IgD-negative memory B cell (primary cell): ENCODE measurements around the gene TMX2. TPM values are rescaled to one million over a fixed set of nuclear protein-coding genes. Genes with fewer than 3 reads are reported as not detected.
"Not testable (repeated sequence)": the region's sequence is repeated elsewhere in the genome, so short reads cannot be mapped to it uniquely, and the experiment has no call there.

Experiments
- H3K27ac Mint-ChIP-seq, 3 donors: one replicate each; pipeline ENCODE4 v1.8.0; 2020 to 2022; ENCODE audit warnings: mild to moderate bottlenecking in 3 of 3, mixed read lengths in 3 of 3, moderate library complexity in 1 of 3
- H3K27me3 Mint-ChIP-seq: one replicate; pipeline ENCODE4 v1.8.0; 2021; ENCODE audit warnings: mixed read lengths
- H3K36me3 Mint-ChIP-seq: one replicate; pipeline ENCODE4 v1.8.0; 2020; ENCODE audit warnings: mild to moderate bottlenecking, mixed read lengths
- H3K4me1 Mint-ChIP-seq, 3 donors: one replicate each; pipeline ENCODE4 v1.8.0; 2020 to 2022; ENCODE audit warnings: mixed read lengths in 3 of 3, mild to moderate bottlenecking in 1 of 3
- H3K4me3 Mint-ChIP-seq, 4 donors: one replicate each; pipeline ENCODE4 v1.8.0; 2020 to 2022; ENCODE audit warnings: mild to moderate bottlenecking in 4 of 4, mixed read lengths in 4 of 4, moderate library complexity in 3 of 4
- H3K9me3 Mint-ChIP-seq, 3 donors: one replicate each; pipeline ENCODE4 v1.8.0; 2020 to 2021; ENCODE audit warnings: mixed read lengths in 3 of 3, mild to moderate bottlenecking in 1 of 3
- polyA plus RNA-seq: library from polyadenylated mRNA; unstranded; fragments of 300-500 nt; fragmentation: Illumina TruSeq; gene quantifications from one replicate; pipeline ENCODE4 v1.2.3, GENCODE V29; 2021

Gene TMX2
- polyA plus RNA-seq, 1 donor from 2014 or later: 76.1 TPM

DNA sequence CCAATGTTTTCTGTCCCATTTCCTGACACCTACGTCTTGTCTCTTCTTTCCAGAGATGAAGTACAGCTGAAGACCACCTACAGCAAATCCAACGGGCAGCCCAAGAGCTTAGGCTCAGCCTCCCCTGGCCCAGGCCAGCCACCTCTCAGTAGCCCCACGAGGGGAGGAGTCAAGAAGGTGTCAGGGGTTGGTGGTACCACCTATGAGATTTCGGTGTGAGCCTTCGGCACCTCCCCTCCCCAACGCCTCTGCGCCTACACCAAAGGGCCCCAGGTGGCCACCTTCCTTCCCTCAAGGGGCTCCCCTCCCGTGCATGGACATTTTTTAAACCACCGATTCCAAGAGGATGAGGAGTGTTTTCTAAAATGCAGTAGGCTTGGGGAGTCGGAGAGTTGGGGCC is 12.6 kb upstream of the TMX2 start:
- Mint-ChIP-seq H3K9me3 (no peaks in the 10 kb centered on the region), H3K4me1 (peaks cover 0 to 2% (median 0%) of the 10 kb centered on the region in 3 donors), H3K27ac (peak overlapping the region in 1 of 3 donors; percentile 8), H3K27me3 (no peaks in the 10 kb centered on the region), H3K36me3 (peaks cover 4% of the 10 kb centered on the region), H3K4me3 (no peak overlapping the region)

GRCh38 chr11:57700425-57700824 is 12.0 kb upstream of the TMX2 start:
- Mint-ChIP-seq H3K4me1 (peaks cover 0 to 2% (median 0%) of the 10 kb centered on the region in 3 donors), H3K36me3 (peaks cover 4% of the 10 kb centered on the region), H3K9me3 (no peaks in the 10 kb centered on the region), H3K4me3 (no peak overlapping the region), H3K27me3 (no peaks in the 10 kb centered on the region), H3K27ac (peak overlapping the region in 1 of 3 donors; percentile 71)

DNA sequence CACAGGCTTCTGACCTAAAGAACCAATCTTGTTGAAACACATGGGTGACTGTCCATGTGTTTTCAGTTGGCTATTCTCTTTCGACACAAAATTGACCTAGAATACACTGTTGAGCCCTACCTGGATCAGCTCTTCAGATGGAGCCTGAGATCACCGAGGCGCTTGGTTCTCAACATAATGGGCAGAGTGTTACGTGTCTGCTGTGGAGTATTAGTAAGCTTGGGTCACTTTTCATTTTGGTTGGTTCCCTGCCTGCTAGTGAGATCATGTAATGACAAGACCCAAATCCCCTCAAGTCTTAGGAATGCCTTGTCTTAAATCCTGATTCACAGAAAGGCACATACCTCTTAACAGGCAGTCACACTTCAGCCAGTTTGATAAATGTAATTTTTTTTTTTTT is 9.1 kb upstream of the TMX2 start:
- peaks cover 2% of the 10 kb centered on the region for H3K36me3 Mint-ChIP-seq
- no peak overlapping the region for H3K4me3 Mint-ChIP-seq
- H3K27me3 Mint-ChIP-seq: no peaks in the 10 kb centered on the region
- H3K9me3 Mint-ChIP-seq: no peaks in the 10 kb centered on the region
- H3K4me1 Mint-ChIP-seq: peaks cover 0 to 4% (median 3%) of the 10 kb centered on the region in 3 donors
- no peak overlapping the region for H3K27ac Mint-ChIP-seq

DNA sequence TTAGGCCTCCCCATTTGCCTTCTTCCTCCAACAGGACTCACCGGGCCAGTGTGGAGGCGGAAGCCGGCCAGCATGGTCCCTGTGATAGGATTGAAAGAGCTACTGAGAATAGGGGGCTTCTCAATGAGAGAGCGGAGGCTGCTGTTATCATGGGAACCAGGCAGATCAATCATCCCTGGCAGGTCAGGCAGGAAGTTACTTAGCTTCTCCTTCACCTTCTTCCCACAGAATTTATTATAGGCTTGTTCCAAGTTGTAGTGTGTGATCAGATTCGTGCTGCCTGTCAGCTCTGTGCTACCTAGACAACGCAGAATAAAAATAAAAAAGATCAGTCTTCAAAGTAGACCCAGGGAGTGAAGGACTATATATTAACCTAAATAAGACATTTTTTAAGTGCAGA is 7.5 kb upstream of the TMX2 start:
- Mint-ChIP-seq H3K4me1 (peaks cover 0 to 9% (median 7%) of the 10 kb centered on the region in 3 donors), H3K4me3 (no peak overlapping the region), H3K36me3 (peaks cover 2% of the 10 kb centered on the region), H3K27me3 (no peaks in the 10 kb centered on the region), H3K27ac (peak overlapping the region in 2 of 3 donors; percentile 14 to 67), H3K9me3 (no peaks in the 10 kb centered on the region)

DNA sequence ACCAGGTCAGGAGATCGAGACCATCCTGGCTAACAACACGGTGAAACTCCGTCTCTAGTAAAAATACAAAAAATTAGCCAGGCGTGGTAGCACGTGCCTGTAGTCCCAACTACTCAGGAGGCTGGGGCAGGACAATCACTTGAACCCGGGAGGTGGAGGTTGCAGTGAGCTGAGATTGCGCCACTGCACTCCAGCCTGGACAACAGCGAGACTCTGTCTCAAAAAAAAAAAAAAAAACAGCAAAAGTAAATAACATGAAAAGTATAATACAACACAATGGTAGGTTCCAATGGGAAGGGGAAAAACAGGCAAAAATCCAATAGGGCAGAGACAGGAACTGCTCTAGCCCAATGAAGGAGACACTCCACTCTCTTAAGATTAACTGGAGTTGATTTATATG is 7.0 kb upstream of the TMX2 start:
- H3K9me3 Mint-ChIP-seq: not testable (repeated sequence)

DNA sequence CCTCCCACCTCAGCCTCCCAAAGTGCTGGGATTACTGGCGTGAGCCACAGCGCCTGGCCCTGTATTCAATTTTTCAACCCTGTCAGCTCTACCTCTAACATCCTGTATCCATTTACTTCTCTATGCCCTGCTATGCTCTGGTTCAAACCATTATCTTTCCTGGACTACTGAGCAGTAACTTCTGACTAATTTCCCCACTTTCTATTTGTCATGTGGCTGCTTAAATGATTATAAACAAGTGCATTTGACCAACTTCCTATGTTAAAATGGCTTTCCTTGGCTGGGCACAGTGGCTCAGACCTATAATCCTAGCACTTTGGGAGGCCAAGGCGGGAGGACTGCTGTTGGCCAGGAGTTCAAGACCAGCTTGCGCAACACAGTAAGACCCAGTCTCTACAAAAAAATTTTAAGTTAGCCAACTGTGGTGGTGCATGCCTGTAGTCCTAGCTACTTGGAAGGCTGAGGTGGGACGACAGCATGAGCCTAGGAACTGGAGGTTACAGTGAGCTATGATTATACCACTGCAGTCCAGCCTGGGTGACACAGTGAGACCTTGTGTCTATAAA is 2.5 kb upstream of the TMX2 start:
- H3K27me3 Mint-ChIP-seq: no peaks in the 10 kb centered on the region
- H3K4me3 Mint-ChIP-seq: peak overlapping the region in 3 of 4 donors; percentile 44 to 91 (median 49)
- no peaks in the 10 kb centered on the region for H3K9me3 Mint-ChIP-seq
- peaks cover 21 to 38% (median 24%) of the 10 kb centered on the region in 3 donors for H3K4me1 Mint-ChIP-seq
- no peak overlapping the region for H3K27ac Mint-ChIP-seq
- no peaks in the 10 kb centered on the region for H3K36me3 Mint-ChIP-seq

More for the DNA sequence above, 7.0 kb upstream of the TMX2 start:
- not testable (repeated sequence) for H3K27ac Mint-ChIP-seq, H3K27me3 Mint-ChIP-seq, H3K36me3 Mint-ChIP-seq
- Mint-ChIP-seq H3K4me1 (peaks cover 0 to 11% (median 9%) of the 10 kb centered on the region in 3 donors), H3K4me3 (peak overlapping the region in 1 of 4 donors; percentile 29)

- Mint-ChIP-seq H3K36me3 (no peaks in the 10 kb centered on the region), H3K9me3 (no peaks in the 10 kb centered on the region), H3K27me3 (no peaks in the 10 kb centered on the region), H3K4me1 (peaks cover 21 to 38% (median 24%) of the 10 kb centered on the region in 3 donors), H3K4me3 (peak within 1 kb of the TSS; percentile 91 to 99 (median 98)), H3K27ac (peak within 1 kb of the TSS; percentile 84 to 98 (median 96))
Observed at GRCh38 chr11:57711414-57712255, 758 bp upstream of the TMX2 start, which contains the start of gene MED19. Gene MED19, minus strand, starts transcription at chr11:57712215. Its CDS starts 36 bp downstream, at chr11:57712179.

GRCh38 chr11:57713835-57714234 is 1.4 kb downstream of the TMX2 start:
- no peaks in the 10 kb centered on the region for H3K27me3 Mint-ChIP-seq

GRCh38 chr11:57716726-57717125 is 4.3 kb downstream of the TMX2 start:
- H3K36me3 Mint-ChIP-seq, H3K27me3 Mint-ChIP-seq, H3K27ac Mint-ChIP-seq, H3K9me3 Mint-ChIP-seq, H3K4me3 Mint-ChIP-seq: not testable (repeated sequence)
- peaks cover 18 to 21% (median 20%) of the 10 kb centered on the region in 3 donors for H3K4me1 Mint-ChIP-seq

More at GRCh38 chr11:57713835-57714234, 1.4 kb downstream of the TMX2 start:
- peaks cover 21 to 33% (median 25%) of the 10 kb centered on the region in 3 donors for H3K4me1 Mint-ChIP-seq
- peaks cover 0 to 1% (median 0%) of the 10 kb centered on the region in 3 donors for H3K9me3 Mint-ChIP-seq
- no peaks in the 10 kb centered on the region for H3K36me3 Mint-ChIP-seq
- peak overlapping the region; percentile 91 to 99 (median 98) for H3K4me3 Mint-ChIP-seq
- peak overlapping the region in 2 of 3 donors; percentile 22 to 39 for H3K27ac Mint-ChIP-seq

- Mint-ChIP-seq H3K27ac (peak overlapping the region in 1 of 3 donors; percentile 50), H3K36me3 (no peaks in the 10 kb centered on the region)
Observed at GRCh38 chr11:57727185-57727584, 14.8 kb downstream of the TMX2 start.

GRCh38 chr11:57728829-57729228 is 16.4 kb downstream of the TMX2 start:
- no peaks in the 10 kb centered on the region for H3K27me3 Mint-ChIP-seq
- H3K4me1 Mint-ChIP-seq: peaks cover 12 to 15% (median 12%) of the 10 kb centered on the region in 3 donors
- H3K27ac Mint-ChIP-seq: peak overlapping the region in 2 of 3 donors; percentile 33 to 75
- no peaks in the 10 kb centered on the region for H3K36me3 Mint-ChIP-seq
- peak overlapping the region in 2 of 4 donors; percentile 3 to 79 for H3K4me3 Mint-ChIP-seq
- H3K9me3 Mint-ChIP-seq: no peaks in the 10 kb centered on the region

More at GRCh38 chr11:57727185-57727584, 14.8 kb downstream of the TMX2 start:
- H3K27me3 Mint-ChIP-seq: no peaks in the 10 kb centered on the region
- H3K4me1 Mint-ChIP-seq: peaks cover 12 to 15% (median 12%) of the 10 kb centered on the region in 3 donors
- H3K9me3 Mint-ChIP-seq: no peaks in the 10 kb centered on the region
- no peak overlapping the region for H3K4me3 Mint-ChIP-seq

DNA sequence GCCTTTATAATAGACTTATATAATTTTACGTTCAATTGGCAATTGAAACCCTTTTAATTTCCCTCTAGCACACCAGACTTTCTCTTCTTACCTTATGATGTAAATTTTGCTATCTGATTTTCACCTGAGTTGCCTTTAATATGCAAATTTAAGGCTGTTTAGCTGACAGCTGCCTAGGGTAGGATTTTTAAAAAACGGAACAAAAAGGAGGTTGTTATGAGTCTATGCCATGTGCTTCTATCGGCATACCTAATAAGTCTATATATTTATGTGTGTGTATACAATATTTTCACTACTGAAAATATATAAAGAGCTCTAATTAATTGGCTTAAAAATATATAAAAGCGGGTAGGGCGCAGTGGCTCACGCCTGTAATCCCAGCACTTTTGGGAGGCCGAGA is 17.1 kb downstream of the TMX2 start:
- Mint-ChIP-seq H3K4me3 (peak overlapping the region in 3 of 4 donors; percentile 3 to 79 (median 75)), H3K4me1 (peaks cover 12 to 13% (median 12%) of the 10 kb centered on the region in 3 donors), H3K27me3 (no peaks in the 10 kb centered on the region), H3K27ac (peak overlapping the region in 2 of 3 donors; percentile 33 to 75), H3K36me3 (no peaks in the 10 kb centered on the region), H3K9me3 (no peaks in the 10 kb centered on the region)

- H3K27ac Mint-ChIP-seq: no peak overlapping the region
Observed at GRCh38 chr11:57732661-57733060, 20.3 kb downstream of the TMX2 start.

GRCh38 chr11:57735619-57736298 is 23.4 kb downstream of the TMX2 start:
- Mint-ChIP-seq H3K9me3 (no peaks in the 10 kb centered on the region), H3K36me3 (no peaks in the 10 kb centered on the region), H3K4me3 (peak overlapping the region in 2 of 4 donors; percentile 10 to 43), H3K27me3 (no peaks in the 10 kb centered on the region), H3K27ac (no peak overlapping the region), H3K4me1 (peaks cover 6 to 7% (median 7%) of the 10 kb centered on the region in 3 donors)

More at GRCh38 chr11:57732661-57733060, 20.3 kb downstream of the TMX2 start:
- Mint-ChIP-seq H3K4me3 (no peak overlapping the region), H3K4me1 (peaks cover 15 to 18% (median 16%) of the 10 kb centered on the region in 3 donors), H3K27me3 (no peaks in the 10 kb centered on the region), H3K36me3 (no peaks in the 10 kb centered on the region), H3K9me3 (no peaks in the 10 kb centered on the region)
